ENCODE measurements around the gene SENP8.
"Not testable (repeated sequence)": the region's sequence is repeated elsewhere in the genome, so short reads cannot be mapped to it uniquely, and the experiment has no call there.

SENP8 gene

DNA sequence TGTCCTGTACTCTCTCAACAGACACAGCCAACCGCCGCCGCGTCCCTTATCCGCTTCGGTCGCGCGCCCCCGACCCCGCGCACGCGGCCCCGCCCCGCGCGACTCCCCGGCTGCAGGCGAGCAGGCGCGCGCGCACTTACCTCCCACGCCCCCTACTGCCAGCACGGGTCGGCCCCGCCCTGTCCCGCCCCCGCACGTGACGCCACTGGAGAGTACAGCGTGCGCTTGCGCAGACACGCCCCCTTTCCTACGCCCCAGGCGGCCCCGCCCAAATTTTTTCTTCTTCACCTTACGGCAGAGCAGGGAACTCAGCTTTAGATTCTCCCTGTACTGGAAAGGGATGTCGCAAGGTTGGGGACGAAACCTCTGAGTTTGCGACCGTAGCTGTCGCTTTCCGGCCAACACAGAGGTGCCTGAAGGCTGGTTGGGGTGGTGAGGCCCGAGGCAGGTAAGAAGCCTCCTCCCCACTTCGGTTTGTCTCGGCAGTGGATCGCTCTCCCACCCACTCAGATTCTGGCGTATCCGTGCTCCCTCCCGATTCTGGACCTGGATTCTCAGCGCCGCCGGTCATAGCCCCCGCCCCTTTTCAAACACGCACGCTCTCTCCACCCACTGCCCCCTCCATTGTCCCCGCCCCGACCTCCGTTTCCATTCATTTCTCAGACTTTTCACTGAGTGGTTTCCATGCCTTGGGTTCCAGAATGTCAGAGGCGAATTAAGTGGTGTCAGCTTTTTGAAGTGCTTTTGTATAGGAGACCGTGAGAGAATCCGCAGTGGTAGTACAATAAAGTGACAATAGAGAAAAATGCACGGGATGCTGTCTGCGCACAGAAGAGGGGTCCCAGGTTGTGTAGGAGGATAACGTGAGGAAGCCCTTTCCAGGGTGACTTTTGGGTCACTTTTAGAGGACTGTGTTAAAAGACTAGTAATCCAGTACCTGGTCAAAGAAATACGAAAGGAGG is at the start of gene SENP8, which contains the start of gene MYO9A:
Gene SENP8, plus strand, starts transcription at position 387 of the 962 bp plus-strand sequence. CDS start 21,221 bp downstream, outside the sequence.
Gene MYO9A, minus strand, starts transcription at position 134 of the 962 bp plus-strand sequence. CDS start 71,587 bp downstream, outside the sequence.
- DNase-seq = peak; percentile 97

DNA sequence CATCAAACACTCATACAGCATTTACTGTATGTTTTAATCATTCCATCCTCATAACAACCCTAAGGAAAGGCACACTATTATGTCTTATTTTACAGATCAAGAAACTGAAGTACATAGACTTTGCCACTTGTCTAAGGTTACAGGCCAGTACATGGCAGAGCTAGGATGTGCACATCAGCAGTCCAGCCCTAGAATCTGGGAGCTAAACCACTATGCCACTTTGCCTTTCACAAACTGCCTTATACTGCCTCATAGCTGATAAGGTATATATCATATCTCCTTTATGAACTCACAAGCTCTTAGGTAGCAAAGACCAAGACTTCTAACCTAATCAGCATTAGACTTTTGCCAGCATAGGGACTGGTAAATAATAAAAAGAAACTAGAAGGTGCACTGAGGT is 49.3 kb upstream of the SENP8 start:
- DNase-seq = no peak

DNA sequence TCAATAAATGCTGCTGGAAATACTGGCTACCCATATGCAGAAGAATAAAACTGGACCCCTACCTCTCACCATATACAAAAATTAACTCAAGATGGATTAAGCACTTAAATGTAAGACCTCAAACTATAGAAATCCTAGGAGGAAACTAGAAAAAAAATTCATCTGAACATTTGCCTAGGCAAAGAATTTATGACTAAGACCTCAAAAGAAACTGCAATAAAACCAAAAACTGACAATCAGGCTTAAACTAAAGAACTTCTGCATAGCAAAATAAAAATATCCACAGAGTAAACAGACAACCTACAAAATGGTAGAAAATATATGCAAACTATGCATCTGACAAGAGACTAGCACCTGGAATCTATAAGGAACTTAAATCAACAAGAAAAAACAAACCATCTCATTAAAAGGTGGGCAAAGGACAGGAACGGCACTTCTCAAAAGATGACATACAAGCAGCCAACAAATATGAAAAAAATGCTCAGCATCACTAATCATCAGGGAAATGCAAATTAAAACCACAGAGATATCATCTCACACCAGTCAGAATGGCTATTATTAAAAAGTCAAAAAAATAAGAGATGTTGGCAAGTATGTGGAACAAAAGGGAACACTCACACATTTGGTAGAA is 47.3 kb upstream of the SENP8 start:
- DNase-seq = no peak

DNA sequence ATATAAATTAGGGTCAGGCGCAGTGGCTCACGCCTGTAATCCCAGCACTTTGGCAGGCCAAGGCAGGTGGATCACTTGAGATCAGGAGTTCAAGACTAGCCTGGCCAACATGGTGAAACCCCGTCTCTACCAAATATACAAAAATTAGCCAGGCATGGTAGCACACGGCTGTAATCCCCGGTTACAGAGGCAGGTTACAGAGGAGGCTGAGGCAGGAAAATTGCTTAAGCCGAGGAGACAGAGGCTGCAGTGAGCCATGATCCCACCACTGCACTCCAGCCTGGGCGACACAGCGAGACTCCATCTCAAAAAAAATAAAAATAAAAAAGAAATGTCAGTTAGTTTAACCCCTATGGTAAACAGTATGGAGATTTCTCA is 46.8 kb upstream of the SENP8 start:
- not testable (repeated sequence) for DNase-seq

DNA sequence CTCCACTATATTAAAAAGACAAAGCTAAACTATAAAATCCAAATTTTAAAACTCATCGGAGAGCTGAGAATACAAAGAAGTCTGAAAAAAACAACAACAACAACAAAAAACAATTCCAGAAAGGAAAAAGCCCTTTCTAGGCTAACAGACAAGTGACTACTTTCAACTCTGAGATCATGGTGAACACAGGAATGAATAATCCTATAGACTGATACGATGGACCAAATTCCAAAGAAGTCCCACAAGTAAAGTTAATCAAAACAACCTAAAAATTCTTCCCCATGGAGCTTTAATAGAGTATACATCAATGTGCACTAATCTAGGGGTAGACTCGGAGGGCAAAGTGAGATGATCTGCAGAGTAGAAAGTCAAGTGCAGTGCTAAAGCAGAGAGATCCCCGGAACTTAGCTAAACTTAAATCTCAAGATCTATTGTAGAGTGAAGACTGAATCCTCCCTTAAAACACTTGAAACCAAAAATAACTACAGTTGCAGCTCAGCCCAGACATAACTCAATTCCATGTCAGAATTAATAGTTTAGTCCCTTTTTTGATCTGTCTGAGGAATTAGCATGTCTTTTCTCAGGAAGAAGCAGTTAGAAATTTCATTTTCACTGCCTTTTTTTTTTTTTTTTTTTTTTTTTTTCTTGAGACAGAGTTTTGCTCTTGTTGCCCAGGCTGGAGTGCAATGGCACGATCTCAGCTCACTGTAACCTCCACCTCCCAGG is 43.7 kb upstream of the SENP8 start:
- DNase-seq = no peak

DNA sequence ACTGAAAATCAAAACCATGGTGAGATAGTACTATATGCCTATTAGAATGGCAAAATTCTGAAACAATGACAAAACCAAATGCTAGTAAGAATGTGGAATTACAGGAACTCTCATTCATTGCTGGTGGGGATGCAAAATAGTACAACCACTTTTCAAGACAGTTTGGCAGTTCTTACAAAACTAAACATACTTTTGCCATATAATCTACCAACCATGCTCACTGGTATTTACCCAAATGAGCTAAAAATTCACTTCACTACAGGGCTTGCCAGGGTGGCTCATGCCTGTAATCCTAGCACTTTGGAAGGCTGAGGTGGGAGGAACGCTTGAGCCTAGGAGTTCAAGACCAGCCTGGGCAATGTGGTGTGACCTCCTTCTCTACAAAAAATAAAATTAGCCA is 40.3 kb upstream of the SENP8 start:
- DNase-seq = no peak

DNA sequence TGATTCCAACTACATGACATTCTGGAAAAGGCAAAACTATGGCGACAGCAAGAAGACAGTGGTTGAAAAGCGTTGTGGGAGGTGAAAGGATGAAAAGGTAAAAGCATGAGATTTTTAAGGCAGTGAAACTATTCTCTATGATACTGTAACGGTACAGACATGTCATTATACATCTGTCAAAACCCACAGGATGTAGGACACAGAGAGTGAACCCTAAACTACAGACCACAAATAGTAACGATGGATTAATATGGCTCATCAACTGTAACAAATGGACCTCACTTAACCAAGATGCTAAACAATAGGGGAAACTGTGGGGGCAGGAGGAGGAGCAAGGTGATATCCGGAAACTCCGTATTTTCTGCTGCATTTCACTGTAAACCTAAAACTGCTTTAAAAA is 39.3 kb upstream of the SENP8 start:
- no peak for DNase-seq

DNA sequence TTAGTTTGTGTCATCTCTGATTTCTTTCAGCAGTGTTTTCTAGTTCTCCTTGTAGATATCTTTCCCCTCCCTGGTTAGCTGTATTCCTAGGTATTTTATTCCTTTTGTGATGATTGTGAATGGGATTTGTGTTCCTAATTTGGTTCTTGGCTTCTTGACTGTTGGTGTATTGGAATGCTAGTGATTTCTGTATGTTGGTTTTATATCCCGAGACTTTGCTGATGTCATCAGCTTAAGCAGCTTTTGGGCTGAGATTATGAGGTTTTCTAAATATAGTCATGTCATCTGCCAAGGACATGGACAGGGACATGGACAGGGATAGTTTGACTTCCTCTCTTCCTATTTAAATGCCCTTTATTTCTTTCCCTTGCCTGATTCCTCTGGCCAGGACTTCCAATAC is 36.0 kb upstream of the SENP8 start:
- DNase-seq = no peak

DNA sequence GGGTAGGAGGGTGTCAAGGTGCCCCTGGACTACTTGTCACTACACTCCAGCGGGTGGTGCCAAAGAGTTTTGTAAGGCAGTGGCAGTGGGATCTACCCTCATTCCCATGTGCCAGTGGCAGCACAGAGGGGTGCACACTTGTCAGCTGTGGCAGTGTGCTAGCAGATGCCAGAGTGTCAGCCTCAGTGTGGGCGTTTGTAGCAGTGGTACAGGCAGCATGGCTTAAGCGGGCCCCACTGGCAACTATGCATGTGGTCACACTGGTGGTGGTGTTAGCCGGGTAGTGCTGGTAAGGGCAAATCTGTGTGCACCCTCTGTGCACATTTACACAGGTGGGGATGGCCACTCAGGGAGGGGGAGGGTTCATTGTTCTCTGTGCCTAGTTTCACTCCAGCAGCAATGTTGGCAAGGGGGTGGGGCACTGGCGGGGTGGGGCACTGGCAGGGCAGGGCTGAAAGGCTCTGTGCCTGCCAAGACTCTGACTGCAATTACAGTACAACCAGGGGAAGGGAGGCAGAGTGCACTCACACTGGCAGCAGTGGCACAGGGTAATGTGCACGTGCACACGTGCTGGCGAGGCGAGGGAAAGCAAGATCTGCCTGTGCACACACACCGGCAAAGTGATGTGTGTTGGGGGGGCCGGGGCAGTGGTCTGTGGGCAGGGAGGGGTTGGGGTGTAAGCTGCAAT is 32.0 kb upstream of the SENP8 start:
- DNase-seq = no peak

DNA sequence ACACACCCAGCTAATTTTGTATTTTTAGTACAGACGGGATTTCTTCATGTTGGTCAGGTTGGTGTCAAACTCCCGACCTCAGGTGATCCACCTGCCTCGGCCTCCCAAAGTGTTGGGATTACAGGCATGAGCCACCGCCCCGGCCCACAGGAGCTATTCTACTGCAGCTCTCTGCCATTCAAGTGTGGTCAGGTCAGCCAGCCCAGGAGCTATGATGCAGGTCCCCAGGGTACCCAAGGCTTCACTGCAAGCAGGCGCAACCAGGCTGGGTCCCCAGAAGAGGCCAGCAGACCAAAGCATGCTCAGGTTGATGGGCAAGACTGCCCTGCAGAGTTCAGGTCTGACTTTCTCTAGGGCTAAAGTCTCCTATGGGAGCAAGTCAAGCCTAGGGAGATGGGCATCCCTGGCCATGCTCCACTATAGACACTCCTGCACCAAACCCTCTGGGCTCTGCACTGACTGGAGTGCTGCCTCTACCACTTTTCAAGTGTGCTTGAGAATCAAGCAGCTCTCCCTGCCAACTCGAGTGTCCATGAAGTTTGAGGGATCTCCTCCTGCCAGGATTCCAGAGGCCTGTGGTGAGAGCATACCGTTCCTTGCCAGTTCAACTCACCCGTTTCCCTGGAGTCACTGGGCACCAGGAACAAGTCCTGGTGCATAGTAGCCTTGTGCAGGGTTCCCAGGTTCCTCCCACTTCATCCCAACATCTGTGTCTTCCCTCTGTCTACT is 31.1 kb upstream of the SENP8 start:
- no peak for DNase-seq

DNA sequence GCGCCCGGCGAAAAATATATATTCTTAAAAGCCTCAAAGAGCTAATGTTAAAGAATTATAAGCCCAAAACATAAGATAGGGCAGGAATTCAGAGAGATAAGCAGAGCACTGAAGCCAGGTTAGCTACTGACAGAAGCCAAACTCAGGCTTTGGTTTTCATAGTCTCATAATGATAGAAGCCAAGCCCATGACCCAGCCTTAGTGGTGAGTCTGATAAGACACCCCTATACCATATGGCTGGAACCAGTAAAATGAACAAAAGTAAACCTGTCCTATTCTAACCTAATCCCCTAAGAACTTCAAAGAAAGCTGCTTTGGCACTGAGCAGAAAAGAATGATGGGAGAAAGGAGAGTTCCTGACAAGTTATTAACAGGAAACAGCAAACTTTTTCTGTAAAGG is 26.2 kb upstream of the SENP8 start:
- DNase-seq = no peak

DNA sequence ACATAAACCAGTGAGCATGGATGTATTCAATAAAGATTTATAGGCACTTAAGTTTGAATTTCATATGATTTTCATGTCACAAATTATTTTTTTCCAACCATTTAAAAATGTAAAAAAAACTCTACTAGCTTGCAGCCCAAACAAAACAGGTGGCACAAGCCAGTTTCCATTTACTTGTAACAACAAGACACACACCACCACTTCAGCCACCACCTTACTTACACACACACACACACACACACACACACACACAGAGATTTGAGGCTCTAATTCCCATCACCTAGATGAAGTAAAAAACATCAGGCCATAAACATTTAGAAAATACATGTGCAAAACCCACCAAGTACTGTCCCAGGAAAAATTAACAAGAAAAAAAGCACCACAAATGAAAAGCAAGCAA is 25.5 kb upstream of the SENP8 start:
- DNase-seq = no peak

DNA sequence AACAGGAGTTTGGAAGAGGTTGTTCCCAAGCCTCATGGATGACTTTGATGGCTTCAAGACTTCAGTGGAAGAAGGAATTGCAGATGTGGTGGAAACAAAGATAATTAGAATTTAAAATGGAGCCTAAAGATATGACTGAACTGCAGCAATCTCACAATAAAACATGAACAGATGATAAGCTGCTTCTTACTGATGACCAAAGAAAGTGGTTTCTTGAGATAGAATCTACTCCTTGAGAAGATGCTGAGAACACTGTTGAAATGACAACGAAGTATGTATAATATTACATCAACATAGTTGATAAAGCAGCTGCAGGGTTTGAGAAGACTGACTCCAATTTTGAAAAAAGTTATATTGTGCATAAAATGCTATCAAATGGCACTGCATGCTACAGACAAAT is 21.4 kb upstream of the SENP8 start:
- DNase-seq = no peak

DNA sequence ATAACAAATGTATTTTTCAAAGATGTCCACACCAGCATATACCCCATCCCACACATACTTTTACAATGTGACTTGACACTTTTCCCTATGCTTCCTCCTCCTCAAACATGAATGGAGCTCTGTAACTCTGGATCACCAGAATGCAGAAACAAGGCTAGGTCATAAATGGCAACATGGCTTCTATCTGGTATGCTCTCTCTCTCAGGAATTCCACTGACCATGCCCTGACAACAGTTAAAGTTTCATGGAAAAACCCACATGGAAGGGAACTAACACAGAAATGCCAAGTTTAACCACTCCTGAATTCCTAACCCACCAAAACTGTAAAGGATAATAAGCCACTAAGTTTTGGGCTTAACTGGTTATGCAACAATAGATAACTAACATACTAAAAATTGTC is 20.2 kb upstream of the SENP8 start:
- no peak for DNase-seq

DNA sequence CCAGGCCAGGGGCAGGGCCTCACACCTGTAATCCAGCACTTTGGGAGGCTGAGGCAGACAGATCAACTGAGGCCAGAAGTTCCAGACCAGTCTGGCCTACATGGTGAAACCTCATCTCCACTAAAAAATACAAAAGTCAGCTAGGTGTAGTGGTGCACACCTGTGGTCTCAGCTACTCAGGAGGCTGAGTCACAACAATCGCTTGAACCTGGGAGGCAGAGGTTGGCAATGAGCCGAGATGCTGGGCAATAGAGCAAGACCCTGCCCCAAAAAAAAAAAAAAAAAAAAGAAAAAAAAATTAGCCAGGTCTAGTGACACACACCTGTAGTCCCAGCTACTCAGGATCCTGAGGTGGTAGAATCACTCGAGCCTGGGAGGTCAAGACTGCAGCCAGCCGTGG is 19.0 kb upstream of the SENP8 start:
- DNase-seq = no peak

DNA sequence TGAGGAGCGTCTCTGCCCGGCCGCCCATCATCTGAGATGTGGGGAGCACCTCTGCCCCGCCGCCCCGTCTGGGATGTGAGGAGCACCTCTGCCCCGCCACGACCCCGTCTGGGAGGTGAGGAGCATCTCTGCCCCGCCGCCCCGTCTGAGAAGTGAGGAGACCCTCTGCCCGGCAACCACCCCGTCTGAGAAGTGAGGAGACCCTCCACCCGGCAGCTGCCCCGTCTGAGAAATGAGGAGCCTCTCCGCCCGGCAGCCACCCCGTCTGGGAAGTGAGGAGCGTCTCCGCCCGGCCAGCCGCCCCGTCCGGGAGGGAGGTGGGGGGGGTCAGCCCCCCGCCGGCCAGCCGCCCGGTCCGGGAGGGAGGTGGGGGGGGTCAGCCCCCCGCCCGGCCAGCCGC is 17.7 kb upstream of the SENP8 start:
- not testable (repeated sequence) for DNase-seq

DNA sequence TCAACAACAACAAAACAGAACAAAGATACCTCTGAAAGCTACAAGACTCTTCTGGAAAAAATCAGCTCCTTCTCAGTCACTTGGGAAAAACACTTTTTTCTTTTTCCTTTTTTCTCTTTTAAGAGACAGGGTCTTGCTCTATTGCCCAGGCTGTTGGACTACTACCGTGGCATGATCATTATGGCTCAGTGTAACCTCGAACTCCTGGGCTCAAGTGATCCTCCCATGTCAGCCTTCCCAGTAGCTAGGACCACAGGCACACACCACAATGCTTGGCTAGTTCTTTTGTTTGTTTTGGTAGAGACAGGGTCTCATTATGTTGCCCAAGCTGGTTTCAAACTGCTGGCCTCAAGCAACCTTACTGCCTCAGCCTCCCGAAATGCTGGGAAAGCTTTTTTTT is 13.1 kb upstream of the SENP8 start:
- no peak for DNase-seq

DNA sequence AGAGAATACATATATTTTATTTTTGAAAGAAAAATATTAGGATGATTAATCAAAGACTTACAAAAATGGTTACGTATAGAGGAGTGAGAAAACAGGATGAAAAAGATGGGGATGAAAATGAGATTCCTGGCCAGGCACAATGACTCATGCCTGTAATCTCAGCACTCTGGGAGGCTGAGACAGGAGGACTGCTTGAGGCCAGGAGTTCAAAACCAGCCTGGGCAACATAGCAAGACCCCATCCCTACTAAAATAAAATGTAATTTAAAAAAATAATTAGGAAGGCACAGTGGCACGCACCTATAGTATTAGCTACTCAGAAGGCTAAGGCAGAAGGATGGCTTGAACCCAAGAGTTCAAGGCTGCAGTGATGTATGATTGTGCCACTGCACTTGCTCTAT is 12.1 kb upstream of the SENP8 start:
- DNase-seq = no peak

DNA sequence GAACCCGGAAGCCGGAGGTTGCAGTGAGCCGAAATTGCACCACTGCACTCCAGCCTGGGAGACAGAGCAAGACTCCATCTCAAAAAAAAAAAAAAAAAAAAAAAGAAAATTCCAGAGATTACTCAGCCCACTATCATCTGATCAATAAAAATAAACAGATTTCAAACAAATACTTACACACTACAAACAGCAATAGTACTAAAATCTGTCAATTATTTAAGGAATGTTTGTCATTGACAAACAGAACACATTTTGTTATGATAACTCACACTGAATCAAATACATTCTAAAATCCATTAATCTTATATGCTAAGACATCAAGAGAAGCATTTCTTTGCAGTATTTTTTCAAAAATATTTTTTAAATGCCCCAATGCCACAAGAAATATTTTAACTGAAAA is 7.8 kb upstream of the SENP8 start:
- no peak for DNase-seq

DNA sequence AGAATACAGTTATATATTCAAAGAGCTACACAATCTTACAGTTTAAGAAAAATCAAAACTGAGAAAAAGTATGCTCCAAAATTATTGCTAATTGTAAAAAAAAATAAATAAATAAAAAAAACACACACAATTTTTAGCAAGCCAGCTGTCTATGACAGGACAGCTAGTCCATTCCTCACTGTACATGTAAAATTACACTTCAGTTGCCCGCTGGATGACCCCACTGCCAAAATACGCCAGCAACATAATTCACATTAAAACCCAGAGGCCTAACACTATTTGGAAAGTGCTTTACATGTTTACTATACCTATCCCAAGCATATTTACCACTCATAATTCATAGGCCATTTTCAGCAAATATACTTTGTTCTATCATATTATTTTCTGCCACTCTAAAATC is 6.1 kb upstream of the SENP8 start:
- DNase-seq = no peak

DNA sequence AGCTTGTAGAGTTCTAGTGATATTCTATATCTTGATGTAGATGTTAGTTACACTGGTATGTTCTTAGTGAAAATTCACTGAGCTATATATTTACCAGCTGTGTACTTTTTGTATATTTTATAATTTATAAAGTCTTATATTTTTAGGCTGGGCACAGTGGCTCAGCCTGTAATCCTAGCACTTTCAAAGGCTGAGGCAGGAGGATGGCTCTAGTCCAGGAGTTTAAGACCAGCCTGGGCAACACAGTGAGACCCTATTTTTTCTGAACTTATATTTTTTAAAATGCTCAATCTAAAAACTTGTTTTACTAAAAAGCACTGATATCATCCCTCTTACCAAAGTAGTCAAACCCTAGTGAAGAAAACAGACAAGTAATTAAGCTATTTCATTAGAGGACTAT is 5.4 kb upstream of the SENP8 start:
- no peak for DNase-seq

DNA sequence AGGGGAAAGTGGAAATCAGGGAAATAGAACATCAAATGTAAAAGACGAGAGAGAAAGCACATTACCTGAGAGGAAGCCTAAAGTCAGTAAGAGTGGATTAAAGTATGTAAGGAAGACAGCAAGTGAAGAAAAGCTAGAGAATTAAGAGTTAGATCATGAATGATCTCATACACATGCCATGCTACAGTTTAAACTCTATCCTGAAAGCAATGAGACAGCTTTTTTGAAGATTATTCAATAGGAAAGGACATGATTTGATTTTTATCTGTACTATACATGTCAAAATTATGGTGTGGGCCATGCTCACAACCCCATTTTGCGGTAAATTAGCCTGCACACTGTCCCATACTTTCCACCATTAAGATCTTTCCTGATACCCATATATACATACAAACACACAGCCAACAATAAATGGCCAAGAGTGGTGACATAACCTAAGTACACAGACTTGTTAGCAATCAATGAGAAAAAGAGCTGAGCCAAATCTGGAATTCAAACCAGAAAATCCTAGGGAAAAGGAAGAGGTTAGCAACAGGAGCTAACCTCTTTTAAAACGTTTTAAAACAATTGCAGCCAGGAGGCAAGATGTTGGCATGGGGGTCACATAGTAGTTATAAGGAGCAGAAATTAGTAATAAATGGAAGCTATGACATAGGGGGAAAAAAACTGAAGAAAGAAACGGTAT is 4.7 kb upstream of the SENP8 start:
- DNase-seq = no peak

Data from NCI-H1436 (cell line).